ENCODE data around the gene CACNA1C. TPM values are rescaled to one million over a fixed set of nuclear protein-coding genes. Genes with fewer than 3 reads are reported as not detected.

CACNA1C gene
- total and polyA plus RNA-seq, 2 of the 4 experiments (the other 2 are of a cell fraction), result 1.6 to 2.6 TPM

- TF ChIP-seq ELK1 (IDR thresholded peaks at IDR 0.05; ENCODE audit: borderline replicate concordance, low read depth, low read length), result no peak
Observed at GRCh38 chr12:2297004-2297403, 244.2 kb downstream of the CACNA1C start (continued).

GRCh38 chr12:2297658-2298057 is 244.9 kb downstream of the CACNA1C start:
- Histone ChIP-seq H3K4me2 (ENCODE audit: low read depth, low read length) (no peak overlapping the region), H4K8ac (ENCODE audit: low read depth in 2 of 2, low read length in 2 of 2) (no peak overlapping the region), H3K23ac (ENCODE audit: low read depth, low read length) (no peak overlapping the region), H3K9ac (ENCODE audit: low read depth, low read length) (no peak overlapping the region), H3K14ac (replicated peaks; ENCODE audit: low read depth, low read length) (no peak overlapping the region), H3K9me1 (ENCODE audit: insufficient read depth, low read length) (peaks cover 24% of the 10 kb centered on the region), H3K79me1 (ENCODE audit: low read depth in 1 of 2, low read length in 2 of 2) (peaks cover 0 to 8% of the 10 kb centered on the region in 2 experiments; a peak in 1 of 4 replicates), H2BK5ac (ENCODE audit: low read depth, low read length, poor library complexity, severe bottlenecking) (no peak overlapping the region), H3K27ac (ENCODE audit: insufficient read depth, low read length) (no peak overlapping the region), H4K5ac (ENCODE audit: low read depth, low read length) (no peak overlapping the region), H2BK20ac (ENCODE audit: low read depth, low read length) (no peak overlapping the region), H3K4me3 (ENCODE audit: insufficient read depth, low read depth, low read length) (no peak overlapping the region), H2BK15ac (ENCODE audit: low read depth, low read length) (no peak overlapping the region), H2AK9ac (replicated peaks; ENCODE audit: low read depth, low read length, poor library complexity) (no peak overlapping the region), H2BK120ac (ENCODE audit: low read depth, low read length) (no peak overlapping the region), H4K20me1 (ENCODE audit: insufficient read depth, low read length) (peaks cover 4% of the 10 kb centered on the region; the same call in 1 of the 2 replicates), H3K4ac (ENCODE audit: low read depth, low read length) (no peak overlapping the region), H4K91ac (ENCODE audit: insufficient read depth, low read depth, low read length) (no peak overlapping the region), H3K27me3 (ENCODE audit: control insufficient read depth, insufficient read depth, low read length) (no peaks in the 10 kb centered on the region), H3K56ac (ENCODE audit: extremely low read depth, insufficient read depth, low read length) (no peak overlapping the region), H3K4me1 (ENCODE audit: control insufficient read depth, insufficient read depth, low read length) (peaks cover 38% of the 10 kb centered on the region), H3K9me3 (ENCODE audit: control insufficient read depth, insufficient read depth, low read length) (no peaks in the 10 kb centered on the region), H3K36me3 (ENCODE audit: control insufficient read depth, insufficient read depth, low read length) (no peaks in the 10 kb centered on the region), H3K18ac (ENCODE audit: low read depth, low read length) (no peak overlapping the region), H2AK5ac (ENCODE audit: low read depth, low read length) (0 out of 2 replicates have a peak overlapping the region, but pooled peaks have one; percentile 16), H2AFZ (replicated peaks; ENCODE audit: low read length, poor library complexity) (no peak overlapping the region)
- in situ Hi-C loops (cut with MboI; ENCODE audit: low sequenced_read_pairs) (loop anchor here (25.0 kb wide), 2 partner anchors 485 to 635 kb away; partner anchors contain the start of gene LRTM2), dilution Hi-C loops (cut with HindIII; ENCODE audit: low sequenced_read_pairs, unreplicated experiment) (no loop called here), intact Hi-C loops (cut with micrococcal nuclease) (no loop called here)
- ATAC-seq (ENCODE audit: low read depth), result no peak
- CTCF ChIA-PET, result no interaction called here
- TF ChIP-seq RFX5 (IDR thresholded peaks at IDR 0.05; ENCODE audit: low read depth, low read length), result no peak
- no peak for TF ChIP-seq RCOR1 (IDR thresholded peaks at IDR 0.05; ENCODE audit: insufficient replicate concordance, low read length)
- no peak for TF ChIP-seq MAZ (IDR thresholded peaks at IDR 0.05; ENCODE audit: borderline replicate concordance, low read depth, low read length)
- TF ChIP-seq MAFK (IDR thresholded peaks at IDR 0.05; ENCODE audit: low read depth, low read length), result no peak
- TF ChIP-seq CEBPB (IDR thresholded peaks at IDR 0.05; ENCODE audit: low read depth, low read length), result no peak
- no peak for DNase-seq
- BruUV-seq (replicated peaks), result no TSS peak
- POLR2A ChIA-PET (ENCODE audit: unreplicated experiment), result no interaction called here
- WGBS, 2 experiments (ENCODE audit: extremely low coverage in 2 of 2, insufficient read length in 1 of 2), result no CpG with 5 or more reads among the region's 4 CpGs

All from IMR-90 (cell line).